ENCODE results near the gene GORASP2. TPM values are rescaled to one million over a fixed set of nuclear protein-coding genes. Genes with fewer than 3 reads are reported as not detected.

GORASP2 gene
- total and polyA plus RNA-seq, 2 experiments from 2014 or later = 44.5 to 45.2 TPM

- Mint-ChIP-seq H3K4me1 (peaks cover 28% of the 10 kb centered on the region), H3K9me3 (peaks cover 23% of the 10 kb centered on the region), H3K27me3 (ENCODE audit: insufficient read depth, low read depth, poor library complexity) (peaks cover 20% of the 10 kb centered on the region), H3K4me3 (no peak overlapping the region), H3K27ac (no peak overlapping the region), H3K36me3 (ENCODE audit: low read depth) (peaks cover 44% of the 10 kb centered on the region)
- Histone ChIP-seq H3K27me3 (ENCODE audit: insufficient read depth) (no peaks in the 10 kb centered on the region), H3K9me2 (ENCODE audit: insufficient read depth) (no peaks in the 10 kb centered on the region), H3K4me2 (no peak overlapping the region), H3K4me1 (ENCODE audit: insufficient read depth) (peaks cover 12% of the 10 kb centered on the region; the same call in 1 of the 2 replicates), H4K20me1 (replicated peaks; ENCODE audit: insufficient read depth) (no peaks in the 10 kb centered on the region), H3K4me3 (no peak overlapping the region), H3K27ac (ENCODE audit: low read depth) (no peak overlapping the region), H2AFZ (no peak overlapping the region), H3K36me3 (ENCODE audit: insufficient read depth) (no peaks in the 10 kb centered on the region), H3K79me2 (replicated peaks; ENCODE audit: insufficient read depth) (no peaks in the 10 kb centered on the region), H3F3A (replicated peaks; ENCODE audit: low read depth) (peaks cover 6% of the 10 kb centered on the region; the same call in 1 of the 2 replicates)
- TF ChIP-seq EZH2phosphoT487 (IDR thresholded peaks at IDR 0.05; ENCODE audit: unreplicated experiment) (no peak), ZNF331 (CRISPR knock-in tag; IDR thresholded peaks at IDR 0.05; ENCODE audit: low read depth) (no peak), POLR2AphosphoS5 (IDR thresholded peaks at IDR 0.05; ENCODE audit: low read depth) (no peak), CTCF (conservative IDR thresholded peaks at IDR 0.05; ENCODE audit: low read depth in 2 of 2) (no peak), NANOG (IDR thresholded peaks at IDR 0.05; ENCODE audit: borderline replicate concordance) (no peak), EZH2 (IDR thresholded peaks at IDR 0.05; ENCODE audit: low read depth, unreplicated experiment) (no peak), JUNB (IDR thresholded peaks at IDR 0.05; ENCODE audit: unreplicated experiment) (no peak), STAT1 (IDR thresholded peaks at IDR 0.05; ENCODE audit: unreplicated experiment) (no peak), ETS1 (IDR thresholded peaks at IDR 0.05) (no peak), ZNF114 (CRISPR knock-in tag; IDR thresholded peaks at IDR 0.05) (no peak), CREB1 (CRISPR knock-in tag; IDR thresholded peaks at IDR 0.05; ENCODE audit: low read depth) (no peak), ZNF462 (CRISPR knock-in tag; IDR thresholded peaks at IDR 0.05) (no peak)
- TF ChIP-seq, protein P1, sequence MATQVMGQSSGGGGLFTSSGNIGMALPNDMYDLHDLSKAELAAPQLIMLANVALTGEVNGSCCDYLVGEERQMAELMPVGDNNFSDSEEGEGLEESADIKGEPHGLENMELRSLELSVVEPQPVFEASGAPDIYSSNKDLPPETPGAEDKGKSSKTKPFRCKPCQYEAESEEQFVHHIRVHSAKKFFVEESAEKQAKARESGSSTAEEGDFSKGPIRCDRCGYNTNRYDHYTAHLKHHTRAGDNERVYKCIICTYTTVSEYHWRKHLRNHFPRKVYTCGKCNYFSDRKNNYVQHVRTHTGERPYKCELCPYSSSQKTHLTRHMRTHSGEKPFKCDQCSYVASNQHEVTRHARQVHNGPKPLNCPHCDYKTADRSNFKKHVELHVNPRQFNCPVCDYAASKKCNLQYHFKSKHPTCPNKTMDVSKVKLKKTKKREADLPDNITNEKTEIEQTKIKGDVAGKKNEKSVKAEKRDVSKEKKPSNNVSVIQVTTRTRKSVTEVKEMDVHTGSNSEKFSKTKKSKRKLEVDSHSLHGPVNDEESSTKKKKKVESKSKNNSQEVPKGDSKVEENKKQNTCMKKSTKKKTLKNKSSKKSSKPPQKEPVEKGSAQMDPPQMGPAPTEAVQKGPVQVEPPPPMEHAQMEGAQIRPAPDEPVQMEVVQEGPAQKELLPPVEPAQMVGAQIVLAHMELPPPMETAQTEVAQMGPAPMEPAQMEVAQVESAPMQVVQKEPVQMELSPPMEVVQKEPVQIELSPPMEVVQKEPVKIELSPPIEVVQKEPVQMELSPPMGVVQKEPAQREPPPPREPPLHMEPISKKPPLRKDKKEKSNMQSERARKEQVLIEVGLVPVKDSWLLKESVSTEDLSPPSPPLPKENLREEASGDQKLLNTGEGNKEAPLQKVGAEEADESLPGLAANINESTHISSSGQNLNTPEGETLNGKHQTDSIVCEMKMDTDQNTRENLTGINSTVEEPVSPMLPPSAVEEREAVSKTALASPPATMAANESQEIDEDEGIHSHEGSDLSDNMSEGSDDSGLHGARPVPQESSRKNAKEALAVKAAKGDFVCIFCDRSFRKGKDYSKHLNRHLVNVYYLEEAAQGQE (IDR thresholded peaks at IDR 0.05; ENCODE audit: unreplicated experiment) = no peak
- ATAC-seq (peak; percentile 44; the same call in 2 of the 3 replicates), DNase-seq (ENCODE audit: low spot score) (no peak)
These were observed 55.0 kb downstream of the GORASP2 start for GRCh38 chr2:170984079-170984478.
